Stimulated activated CD8-positive, alpha-beta memory T cell treated with anti-CD3 and anti-CD28 coated beads, Interleukin-7, amount 100 ng/mL, for 48 hours (primary cell): Measurements from ENCODE around the gene GRIN2A.

Source experiments
- DNase-seq, 2 donors: peaks; one replicate each; pipeline ENCODE4 v3.0.0-alpha.2; 2020; ENCODE audit warnings: low read depth in 1 of 2; ENCODE audit errors: extremely low read depth in 1 of 2

Gene GRIN2A

GRCh38 chr16:9703731-9704130, 478.5 kb downstream of the GRIN2A start:
- DNase-seq, result no peak
